SIG-M5 (cell line): Measurements from ENCODE around the gene PPP1R15B.

Source experiments
- DNase-seq: peaks from one replicate; lab custom pipeline; 2025; lab: John Stamatoyannopoulos, UW

Gene PPP1R15B

GRCh38 chr1:204411451-204412204, at the start of gene PPP1R15B:
PPP1R15B (minus strand) TSS chr1:204411817; CDS start chr1:204411411, 406 bp downstream.
- DNase-seq = peak; percentile 88

DNA sequence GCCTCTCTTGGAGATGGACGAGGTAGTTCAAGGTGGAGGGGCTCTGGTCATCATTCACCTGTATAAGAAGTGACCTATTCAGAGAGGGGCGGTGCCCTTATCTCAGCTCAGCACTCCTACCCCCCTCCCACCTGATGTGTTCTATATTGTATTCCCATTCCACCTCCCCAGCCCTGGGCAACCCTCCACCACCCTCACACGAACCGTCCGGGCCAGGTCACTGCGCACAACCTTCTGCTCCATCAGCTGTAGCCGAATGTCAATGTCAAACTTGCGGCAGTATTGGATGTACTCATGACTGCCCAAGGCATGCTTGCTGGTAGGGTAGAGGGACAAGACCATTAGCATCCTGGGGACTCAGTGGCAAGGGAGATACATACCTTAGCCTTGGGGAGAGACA, 48.7 kb upstream of the PPP1R15B start:
- DNase-seq = no peak

DNA sequence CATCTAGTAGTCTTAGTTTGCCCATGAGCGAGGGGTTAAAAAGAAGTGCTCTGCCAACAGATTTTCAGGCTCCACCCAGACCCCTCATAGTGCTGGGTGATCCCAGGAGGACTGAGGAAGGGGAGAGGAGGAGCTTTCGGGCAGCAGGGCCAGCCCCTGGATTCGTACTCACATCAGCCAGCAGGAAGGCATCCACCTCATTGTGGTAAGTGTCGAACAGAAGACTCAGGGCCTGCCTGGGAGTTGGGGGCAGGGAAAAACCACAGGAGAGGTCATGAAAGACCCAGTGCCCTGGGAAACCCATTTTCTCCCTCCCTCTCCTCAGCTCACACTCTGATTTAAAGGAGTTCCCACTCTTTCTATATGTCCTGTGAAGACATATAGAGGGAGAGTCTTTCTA, 48.1 kb upstream of the PPP1R15B start:
- no peak for DNase-seq

DNA sequence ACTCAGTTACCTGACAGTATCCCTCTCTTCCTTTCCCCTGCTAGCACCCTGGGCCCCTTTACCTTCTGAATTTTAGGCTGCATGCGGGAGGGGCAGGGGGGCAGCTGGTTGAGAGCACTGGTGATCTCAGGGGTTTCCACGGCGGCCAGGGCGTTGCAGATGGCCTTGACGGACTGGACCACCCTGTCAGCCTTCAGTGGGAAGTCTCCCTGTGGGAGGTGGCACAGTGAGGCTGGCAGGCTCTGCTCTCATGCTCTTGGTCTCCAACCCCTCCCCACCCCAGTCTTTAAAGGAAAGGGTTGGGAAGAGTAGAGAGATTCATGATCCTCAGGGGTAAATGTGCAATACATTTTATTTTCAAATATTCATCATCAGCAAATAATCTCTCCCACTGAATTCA, 46.0 kb upstream of the PPP1R15B start:
- no peak for DNase-seq

DNA sequence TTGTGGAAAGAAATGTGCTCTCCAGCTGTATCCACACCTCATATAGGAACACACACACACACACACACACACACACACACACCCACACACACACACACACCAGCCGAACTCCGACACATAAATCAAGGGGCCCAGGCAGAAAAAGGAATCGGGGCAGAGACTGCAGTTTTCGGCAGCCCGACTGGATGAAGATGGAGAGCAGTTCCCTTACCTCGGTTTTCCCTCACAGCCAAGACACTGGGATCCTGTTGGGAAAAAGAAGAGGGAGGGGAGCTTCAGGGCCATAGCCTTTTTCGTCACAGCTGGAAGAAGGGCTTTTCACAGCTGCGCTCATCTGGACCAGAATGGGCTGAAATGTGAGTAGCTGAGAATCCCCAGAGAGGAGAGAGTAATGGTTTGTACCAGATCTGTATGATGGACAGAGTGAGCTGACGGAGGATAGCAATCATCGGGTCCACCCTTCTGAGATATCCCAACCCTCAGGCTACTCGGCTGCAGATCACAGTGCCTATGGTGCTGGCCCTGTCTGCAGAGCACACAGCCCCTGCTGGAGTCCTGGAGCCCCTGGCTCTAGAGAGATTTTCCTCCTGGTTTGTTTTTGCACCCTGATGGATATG, 45.3 kb upstream of the PPP1R15B start:
- DNase-seq = no peak

GRCh38 chr1:204455831-204456145, 44.2 kb upstream of the PPP1R15B start:
- DNase-seq = no peak

DNA sequence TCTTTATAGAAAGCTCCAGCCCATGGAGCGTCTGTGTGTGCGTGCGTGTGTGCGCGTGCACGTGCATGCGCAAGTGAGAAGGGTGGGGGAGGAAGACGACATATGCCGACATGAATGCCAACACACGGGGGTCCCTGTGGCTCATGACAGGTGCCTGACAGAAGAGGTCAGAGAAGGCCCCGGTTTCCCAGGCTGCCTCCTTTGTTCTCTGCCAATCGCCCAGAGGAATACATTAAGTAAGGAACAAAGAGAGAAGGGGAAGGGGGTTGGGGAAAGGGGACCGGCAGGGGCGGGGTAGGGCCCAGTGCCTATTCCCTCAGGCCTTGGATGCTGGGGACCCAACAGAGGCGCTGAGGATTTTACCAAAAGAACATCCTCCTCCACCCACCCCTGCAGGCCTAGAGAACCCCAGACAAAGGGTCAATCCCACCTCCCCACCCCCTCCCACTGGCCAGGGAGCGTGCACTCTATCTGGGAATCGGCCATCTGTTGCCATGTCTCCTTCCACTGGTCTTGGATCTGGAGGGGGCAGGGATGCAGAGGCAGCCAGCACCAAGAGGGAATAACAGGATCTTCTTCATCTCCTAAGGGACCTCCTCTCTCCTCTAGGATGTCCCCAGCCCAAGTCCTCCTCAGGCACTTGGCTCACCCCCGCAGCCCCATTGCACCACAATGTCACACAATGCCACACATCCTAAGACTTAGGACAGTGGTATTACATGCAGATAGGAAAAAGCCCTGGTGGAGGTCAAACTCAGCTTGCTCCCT, 43.6 kb upstream of the PPP1R15B start:
- no peak for DNase-seq

- no peak for DNase-seq
Observed at GRCh38 chr1:204454476-204454875, 42.9 kb upstream of the PPP1R15B start.

GRCh38 chr1:204453141-204453772, 41.6 kb upstream of the PPP1R15B start:
- DNase-seq = no peak

DNA sequence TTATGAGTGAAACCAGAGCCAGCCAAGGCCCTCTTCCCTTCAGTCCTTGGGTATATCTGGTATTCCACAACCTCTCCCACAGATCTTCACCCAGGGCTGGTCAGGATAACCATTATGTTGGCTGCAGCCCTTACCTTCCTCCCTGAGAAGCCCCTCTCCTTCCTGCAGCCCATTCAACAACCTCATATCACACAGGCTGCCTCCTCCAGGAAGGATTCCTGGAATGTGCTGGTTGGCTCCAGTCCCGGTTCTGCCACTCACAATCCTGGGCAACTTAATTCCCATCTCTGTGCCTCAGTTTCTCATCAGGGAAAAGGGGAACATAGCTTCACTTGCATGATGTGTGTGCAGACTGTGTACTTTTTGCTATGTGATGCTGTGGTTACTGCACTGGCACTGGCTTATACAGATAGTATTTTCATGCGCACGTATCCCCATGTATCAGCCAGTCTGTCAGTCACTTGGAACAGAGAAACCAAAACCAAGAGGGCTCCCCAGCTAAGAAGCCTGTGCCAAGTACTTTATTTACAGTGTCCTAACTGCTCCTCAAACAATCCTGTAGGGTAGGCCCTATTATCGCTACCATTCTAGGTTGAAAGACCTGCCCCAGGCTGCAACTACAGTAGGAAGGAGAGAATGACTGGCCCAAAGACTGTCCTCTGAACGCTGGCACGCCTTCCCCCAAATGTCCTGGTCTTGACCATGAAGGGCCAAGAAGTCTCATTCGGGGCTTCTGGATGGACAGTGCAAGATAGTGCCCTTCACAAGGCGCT, 39.9 kb upstream of the PPP1R15B start:
- no peak for DNase-seq

GRCh38 chr1:204450461-204451257, 39.0 kb upstream of the PPP1R15B start:
- DNase-seq = no peak

- DNase-seq = no peak
Observed at GRCh38 chr1:204449678-204450280, 38.2 kb upstream of the PPP1R15B start.

DNA sequence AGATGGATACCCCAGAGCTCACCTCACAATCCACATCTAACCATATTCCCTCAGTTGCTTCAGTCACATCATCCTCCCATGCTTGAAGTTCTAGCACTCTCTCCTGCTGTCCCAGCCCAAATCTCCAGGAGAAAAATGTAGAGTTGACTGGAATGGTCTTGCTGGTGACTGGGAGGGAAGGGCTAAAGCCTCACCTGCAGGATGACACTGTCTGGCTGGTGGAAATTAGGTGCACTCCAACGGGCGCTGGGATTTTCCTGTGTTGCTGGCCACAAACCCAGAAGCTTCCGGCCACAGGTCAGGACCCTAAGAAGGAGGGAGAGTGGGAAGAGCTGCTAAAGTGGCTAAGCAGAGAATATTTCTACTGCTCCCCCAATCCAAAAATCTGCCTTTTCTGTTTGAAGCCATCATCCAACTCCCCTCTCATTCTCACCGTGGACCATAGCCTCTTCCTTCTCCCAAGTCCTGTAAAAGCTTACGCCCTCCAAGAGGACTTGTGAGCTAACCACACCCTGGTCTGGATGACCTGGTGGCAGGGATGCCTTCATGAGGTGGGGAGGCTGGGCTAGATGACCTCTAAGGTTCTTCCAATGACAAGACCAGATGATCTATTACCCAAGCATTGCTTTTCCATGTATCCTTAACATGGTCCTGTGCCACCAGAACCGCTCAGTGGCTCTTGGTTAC, 37.5 kb upstream of the PPP1R15B start:
- no peak for DNase-seq

DNA sequence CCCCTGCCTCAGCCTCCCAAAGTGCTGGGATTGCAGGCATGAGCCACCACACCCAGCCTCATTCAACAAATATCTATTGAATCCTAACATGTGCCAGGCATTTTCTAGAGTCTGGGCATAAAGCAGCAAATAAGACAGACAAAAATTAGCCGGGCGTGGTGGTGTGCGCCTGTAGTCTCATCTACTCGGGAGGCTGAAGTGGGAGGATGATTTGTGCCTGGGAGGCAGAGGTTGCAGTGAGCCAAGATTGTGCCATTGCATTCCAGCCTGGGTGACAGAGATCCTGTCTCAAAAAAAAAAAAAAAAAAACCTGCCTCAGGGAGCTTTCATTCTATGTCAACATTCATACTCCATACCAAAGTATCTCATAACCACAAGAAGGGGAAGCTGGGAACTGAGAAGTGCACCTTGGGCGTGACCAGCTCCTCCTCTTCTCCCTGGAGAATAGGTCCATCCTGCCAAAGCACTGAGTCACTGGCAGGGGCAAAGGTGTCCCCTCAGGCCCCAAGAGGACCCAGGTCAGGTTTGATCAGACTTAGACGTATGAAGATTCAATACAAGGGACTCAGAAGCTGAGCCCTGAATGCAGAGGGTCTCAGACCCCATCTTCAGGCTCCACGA, 36.8 kb upstream of the PPP1R15B start:
- no peak for DNase-seq

DNA sequence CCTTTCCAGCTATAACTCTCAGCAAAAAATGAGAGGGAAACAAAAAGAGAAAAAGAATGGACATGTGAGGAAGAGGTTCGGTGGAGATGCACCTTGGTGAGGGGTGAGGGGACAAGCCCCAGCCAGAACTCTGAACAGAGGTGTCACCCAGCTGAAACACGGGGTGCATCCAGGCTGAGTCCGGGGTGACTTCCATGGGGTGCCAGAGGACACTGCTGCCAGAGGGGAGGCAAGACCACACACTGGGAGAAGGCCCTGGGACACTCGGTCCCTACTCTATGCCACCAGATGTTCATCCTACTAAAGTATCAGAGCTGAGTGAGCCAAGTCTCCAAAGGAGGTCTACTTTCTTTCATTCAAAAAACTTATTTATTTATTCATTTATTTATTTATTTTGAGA, 36.1 kb upstream of the PPP1R15B start:
- DNase-seq = no peak

DNA sequence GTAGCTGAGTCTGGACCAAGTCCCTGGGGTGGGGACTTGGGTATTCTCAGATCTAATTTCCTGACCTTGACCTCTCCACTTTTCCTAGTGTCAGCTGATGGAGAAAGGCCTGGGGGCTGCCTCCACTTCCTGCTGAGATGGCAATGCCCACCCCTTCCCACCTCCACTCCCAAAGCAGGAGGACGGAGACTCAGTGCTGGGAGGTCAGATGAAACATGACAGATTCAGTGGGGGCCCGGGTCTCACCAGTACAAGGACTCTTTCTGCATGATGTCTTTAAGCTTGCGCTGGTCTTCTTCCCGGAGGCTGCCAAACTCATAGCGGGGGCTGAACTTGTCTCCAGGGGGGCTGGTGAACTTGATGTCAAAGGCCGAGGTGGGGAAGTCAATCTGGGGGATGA, 35.6 kb upstream of the PPP1R15B start:
- DNase-seq = no peak

GRCh38 chr1:204446413-204447111, 34.9 kb upstream of the PPP1R15B start:
- no peak for DNase-seq

- DNase-seq = no peak
Observed at GRCh38 chr1:204445860-204446412, 34.3 kb upstream of the PPP1R15B start.
